Skeletal muscle cell (primary cell): ENCODE data around the gene THAP8.

ENCODE experiments used
- DNase-seq: peaks from one replicate; pipeline ENCODE4 v3.0.0-alpha.2; 2010; ENCODE audit warnings: low read depth
- H3K4me3 ChIP-seq: 2 replicates; pipeline ENCODE4 v1.5.1; 2011; ENCODE audit warnings: low read depth, mild to moderate bottlenecking, control low read depth, low read length, moderate library complexity

THAP8 gene

GRCh38 chr19:36040495-36040894 is 13.6 kb downstream of the THAP8 start:
- no peak overlapping the region for H3K4me3 ChIP-seq
- DNase-seq = no peak

GRCh38 chr19:36032251-36033104 is 21.6 kb downstream of the THAP8 start, which contains the start of gene CLIP3:
CLIP3 (minus strand) TSS chr19:36032873; CDS start chr19:36032357, 516 bp downstream.
- peak within 1 kb of the TSS; percentile 81 for H3K4me3 ChIP-seq
- no peak for DNase-seq

DNA sequence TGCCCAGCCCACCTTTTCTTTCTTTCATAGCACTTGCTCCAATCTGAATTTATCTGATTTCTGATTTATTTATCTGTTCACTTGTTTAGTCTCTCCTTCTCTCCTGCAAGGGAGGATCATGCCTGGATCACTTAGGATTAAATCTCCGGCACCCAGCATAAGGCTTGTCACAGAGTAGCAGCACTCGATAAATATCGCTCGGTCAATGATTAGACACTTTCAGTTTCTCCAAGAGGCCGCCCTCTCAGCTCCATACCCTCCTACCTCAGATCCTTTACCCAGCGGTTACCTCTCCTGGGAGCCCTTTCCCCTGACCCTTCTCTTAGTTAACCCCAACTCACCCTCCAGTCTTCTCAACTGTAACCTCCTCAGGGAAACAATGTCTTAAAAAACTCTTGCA is 22.8 kb downstream of the THAP8 start:
- no peak for DNase-seq
- no peak overlapping the region for H3K4me3 ChIP-seq

DNA sequence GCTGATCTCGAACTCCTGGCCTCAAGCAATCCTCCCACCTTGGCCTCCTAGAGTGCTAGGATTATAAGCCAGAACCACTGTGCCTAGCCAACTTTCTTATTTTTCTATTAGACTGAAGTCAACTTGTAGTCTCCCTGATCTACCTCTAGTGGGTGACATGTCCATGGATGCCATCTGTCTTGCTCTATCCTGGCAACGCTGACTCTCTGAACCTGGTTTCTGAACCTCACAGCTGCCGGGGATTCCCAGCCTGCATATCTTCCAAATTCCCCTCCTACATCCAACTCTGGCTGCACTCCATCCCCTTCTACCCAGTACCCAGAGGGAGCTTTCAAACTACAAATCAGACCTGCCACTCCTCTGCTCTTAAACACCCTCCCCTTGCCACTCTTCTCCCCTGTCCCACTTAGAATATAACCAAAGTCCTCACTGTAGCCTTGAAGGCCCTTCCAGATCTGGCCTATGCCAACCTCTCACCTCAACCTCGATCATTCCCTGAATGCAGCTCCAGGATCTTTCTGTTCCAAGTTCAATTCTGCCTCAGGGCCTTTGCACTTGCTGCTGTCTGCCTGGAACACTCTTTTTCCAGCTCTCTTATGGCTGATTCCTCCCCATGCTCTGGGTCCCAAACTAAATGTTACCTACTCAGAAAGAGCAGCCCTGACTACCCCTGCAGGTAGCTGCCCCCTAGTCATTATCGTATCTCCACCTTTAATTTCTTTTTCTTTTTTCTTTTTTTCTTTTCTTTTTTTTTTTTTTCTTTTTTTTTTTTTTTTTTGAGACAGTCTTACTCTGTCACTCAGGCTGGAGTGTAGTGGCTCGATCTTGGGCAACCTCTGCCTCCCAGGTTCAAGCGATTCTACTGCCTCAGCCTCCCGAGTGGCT is 23.6 kb downstream of the THAP8 start:
- no peak overlapping the region for H3K4me3 ChIP-seq
- DNase-seq = no peak

GRCh38 chr19:36028313-36029041 is 25.6 kb downstream of the THAP8 start:
- DNase-seq = no peak
- H3K4me3 ChIP-seq = no peak overlapping the region

DNA sequence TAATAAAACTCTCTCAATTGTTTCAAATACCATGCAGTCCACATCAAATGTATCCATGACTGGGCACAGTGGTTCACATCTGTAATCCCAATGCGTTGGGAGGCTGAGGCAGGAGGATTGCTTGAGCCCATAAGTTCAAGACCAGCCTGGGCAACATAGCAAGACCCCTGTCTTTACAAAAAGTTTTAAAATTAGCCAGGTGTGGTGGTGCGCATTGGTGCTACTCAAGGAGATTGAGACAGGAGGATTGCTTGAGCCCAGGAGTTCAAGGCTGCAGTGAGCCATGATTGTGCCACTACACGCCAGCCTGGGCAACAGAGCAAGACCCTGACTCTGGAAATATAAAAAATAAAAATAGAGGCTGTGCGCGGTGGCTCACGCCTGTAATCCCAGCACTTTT is 26.4 kb downstream of the THAP8 start:
- DNase-seq = no peak

DNA sequence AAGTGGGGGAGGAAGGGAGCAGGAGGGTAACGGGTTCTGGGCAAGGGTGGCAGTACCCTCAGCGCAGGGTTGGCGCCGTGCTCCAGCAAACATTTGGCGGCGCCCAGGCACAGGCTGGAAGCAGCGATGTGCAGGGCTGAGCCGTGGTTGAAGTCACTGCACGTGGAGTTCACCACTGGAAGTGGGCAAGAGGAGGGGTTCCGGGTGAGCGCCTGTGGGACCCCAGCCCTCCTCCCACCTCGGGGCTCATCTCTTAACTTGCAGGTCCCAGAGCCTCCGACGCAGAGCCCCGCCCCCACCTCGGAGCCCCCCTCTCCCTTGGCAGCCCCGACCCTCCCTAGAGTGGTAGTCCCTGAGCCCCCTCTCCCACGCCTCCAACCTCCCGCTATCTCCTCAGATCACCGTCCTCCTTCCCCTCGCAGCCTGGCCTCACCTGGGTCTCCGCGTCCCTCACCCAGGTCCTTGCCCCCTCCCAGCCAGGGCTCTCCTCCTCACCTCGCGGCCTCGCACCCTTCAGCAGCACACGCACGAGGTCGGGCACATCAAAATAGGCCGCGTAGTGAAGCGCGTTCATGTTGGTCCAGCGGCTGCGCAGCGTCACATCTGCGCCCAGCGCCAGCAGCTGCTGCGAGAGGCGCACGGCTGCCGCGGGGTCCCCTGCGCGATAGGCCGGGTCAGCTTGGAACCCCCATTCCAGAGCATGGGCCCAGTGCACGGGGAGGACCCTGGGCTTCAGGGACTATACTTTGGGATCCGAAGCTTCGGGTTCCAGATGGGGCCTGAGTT is 27.8 kb downstream of the THAP8 start:
- DNase-seq = no peak
- H3K4me3 ChIP-seq = no peak overlapping the region

More for the DNA sequence above, 26.4 kb downstream of the THAP8 start:
- no peak overlapping the region for H3K4me3 ChIP-seq

DNA sequence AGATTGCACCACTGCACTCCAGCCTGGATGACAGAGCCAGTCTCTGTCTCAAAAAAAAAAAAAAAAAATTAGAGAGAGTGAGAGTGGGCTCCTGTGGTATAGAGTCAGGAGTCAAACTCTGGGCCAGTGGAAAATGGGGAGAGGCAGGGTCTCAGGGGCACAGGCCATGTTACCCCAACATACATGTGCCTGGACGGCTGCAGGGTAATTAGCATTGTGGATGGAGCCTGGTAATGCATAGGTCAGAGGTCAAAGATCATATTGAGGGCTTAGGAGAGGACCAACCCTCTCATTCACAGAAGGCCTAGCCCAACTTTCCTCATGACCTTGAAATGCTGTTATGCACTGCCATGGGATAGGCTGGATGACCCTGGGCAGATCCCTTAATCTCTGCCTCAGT is 28.5 kb downstream of the THAP8 start:
- DNase-seq = no peak

DNA sequence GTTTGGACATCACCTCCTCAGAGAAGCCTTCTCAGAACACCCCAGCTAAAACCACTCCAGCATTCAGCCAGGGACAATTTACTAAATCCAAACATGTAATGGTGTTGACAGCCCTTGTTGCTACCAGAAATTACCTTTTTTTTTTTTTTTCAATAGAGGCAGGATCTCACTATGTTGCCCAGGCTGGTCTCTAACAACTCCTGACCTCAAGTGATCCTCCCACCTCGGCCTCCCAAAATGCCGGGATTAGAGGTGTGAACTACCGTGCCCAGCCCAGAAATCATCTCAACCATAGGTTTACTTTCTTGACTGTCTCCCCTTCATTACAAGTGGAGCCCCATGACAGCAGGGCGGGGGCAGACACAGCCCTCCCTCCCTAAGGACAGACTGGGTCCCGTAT is 30.7 kb downstream of the THAP8 start:
- DNase-seq = no peak
- no peak overlapping the region for H3K4me3 ChIP-seq

More for the DNA sequence above, 28.5 kb downstream of the THAP8 start:
- H3K4me3 ChIP-seq = no peak overlapping the region

GRCh38 chr19:36019061-36019670 is 34.9 kb downstream of the THAP8 start:
- DNase-seq = no peak
- H3K4me3 ChIP-seq = no peak overlapping the region

- peak; percentile 94 for DNase-seq
- peak within 1 kb of the TSS; percentile 81 for H3K4me3 ChIP-seq
These were observed 39.8 kb downstream of the THAP8 start, which contains the start of gene ALKBH6 for GRCh38 chr19:36014012-36014924. ALKBH6 (minus strand) TSS chr19:36014213; CDS start chr19:36013397, 816 bp downstream.

DNA sequence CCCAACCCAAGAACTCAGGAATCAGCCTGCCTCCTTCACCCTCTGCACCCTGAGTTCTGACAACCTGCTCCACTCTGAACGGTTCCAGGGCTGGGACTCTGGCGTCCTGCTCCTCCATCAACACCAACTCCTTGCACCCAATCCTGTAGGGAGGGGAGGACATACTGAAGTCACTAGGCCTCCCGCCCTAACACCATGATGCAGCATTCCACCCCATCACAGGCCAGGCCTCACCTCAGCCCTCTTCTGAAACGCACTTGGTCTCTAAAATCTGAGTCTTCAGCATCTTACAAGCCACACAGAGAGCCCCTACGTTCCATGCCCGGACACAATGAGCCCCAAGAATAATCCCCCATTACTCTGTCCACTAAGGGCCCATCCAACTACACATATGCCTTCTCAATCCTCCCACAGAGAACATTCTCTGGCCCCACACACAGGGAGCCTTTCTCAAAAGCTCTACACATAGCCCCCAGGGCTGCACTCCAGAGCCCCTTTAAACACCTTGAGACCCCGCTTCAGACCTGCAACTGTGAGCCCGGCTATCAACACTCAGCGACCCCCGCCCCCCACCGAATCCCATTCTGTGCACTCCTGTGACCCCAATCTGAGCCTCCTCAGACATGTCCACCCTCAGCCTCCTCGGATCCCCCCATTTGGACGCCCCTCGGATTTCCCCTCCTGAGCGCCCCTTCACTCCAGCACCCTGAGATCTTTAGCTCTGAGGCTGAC is 40.6 kb downstream of the THAP8 start:
- H3K4me3 ChIP-seq = peak overlapping the region; percentile 81
- no peak for DNase-seq

GRCh38 chr19:36010402-36010801 is 43.7 kb downstream of the THAP8 start:
- H3K4me3 ChIP-seq = no peak overlapping the region
- no peak for DNase-seq

DNA sequence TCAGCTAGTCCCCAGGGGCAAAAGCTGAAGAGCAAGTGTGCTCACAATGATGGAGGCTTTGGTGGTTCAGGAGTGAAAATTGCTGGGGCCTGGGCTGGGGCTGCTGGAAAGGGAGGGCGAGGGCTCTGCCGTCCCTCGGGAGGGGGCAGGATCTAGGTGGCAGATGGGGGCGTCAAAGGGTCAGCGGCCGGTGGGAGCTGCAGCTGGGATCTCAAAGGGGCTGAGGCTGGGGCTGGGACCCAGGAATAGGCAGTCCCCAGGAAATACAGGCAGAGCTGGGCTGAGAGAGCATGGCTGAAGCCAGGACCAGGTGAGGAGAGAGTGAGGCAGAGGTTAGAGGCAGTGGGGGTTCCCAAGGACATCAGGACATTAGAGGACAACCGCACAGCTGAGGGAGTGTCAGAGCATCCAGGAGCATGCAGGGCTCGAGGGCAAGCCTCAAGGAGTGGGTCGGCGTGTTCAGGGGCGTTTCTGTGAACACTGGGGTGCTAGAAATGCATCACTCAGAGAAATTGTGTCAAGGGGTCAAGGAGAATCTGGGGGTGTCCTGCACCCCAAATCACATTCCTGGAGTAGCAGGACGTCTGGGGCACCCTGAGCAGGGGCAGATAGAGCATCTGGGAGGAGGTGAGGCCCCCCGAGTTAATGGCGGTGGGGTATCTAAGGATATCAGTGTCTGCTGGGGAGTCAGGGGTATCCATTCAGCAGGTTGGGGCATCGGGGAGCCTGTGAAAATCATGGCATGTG is 44.3 kb downstream of the THAP8 start:
- DNase-seq = no peak
- H3K4me3 ChIP-seq = peak overlapping the region; percentile 48

DNA sequence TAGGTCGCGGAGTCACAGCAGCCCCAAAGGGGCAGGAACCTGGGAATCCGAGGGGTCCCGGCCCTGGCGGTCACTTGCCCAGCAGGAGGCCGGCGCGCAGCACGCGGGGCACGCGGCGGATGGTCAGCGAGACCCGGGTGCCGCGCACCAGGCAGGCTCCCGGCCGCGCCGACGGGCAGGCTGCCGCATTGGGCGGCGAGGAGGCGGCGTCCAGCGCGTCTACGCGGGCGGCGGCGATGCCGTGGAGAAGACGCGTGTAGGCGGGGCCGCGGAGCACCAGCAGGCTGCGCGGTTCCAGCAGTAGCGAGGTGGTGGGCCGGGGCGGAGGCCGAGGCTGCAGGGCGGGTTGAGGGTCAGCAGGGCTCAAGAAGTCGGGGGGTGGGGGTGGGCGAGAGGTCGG is 44.9 kb downstream of the THAP8 start:
- no peak for DNase-seq
- peak overlapping the region; percentile 48 for H3K4me3 ChIP-seq

DNA sequence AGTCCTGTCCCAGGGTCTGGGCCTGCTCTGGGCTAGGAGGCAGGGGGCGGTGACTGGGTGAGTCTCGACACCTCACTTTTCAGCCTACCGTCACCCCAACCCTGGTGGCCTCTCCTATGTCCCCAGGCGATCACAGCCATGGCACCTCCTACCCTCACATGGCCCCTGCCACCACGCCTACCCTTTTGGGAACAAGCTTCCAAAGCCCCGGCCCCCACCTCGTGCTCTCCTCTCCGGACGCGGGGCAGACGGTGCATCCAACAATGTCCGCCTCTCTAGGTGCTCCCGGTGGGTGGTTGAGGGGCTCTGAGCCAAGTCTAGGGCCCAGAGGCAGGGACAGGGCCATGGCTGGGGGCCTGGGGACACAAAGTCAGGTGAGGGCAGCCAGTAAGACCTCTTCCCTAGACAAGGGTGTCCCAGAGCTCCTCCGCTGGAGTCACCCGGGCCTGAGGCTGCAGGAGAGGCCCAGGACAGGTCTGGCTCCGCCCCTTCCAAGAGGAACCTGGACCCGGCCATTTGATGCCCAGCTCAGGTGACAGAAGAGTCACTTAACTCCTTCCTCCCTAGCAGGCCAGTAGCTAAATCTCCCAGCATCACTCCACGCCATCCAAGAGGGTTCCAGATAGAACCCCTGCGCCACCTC is 45.6 kb downstream of the THAP8 start, which contains the start of gene SYNE4:
Gene SYNE4 (minus strand): TSS at position 478 of the 643 bp plus-strand sequence. CDS start 132 bp downstream, at position 346.
- DNase-seq = no peak
- peak within 1 kb of the TSS; percentile 48 for H3K4me3 ChIP-seq
